ENCODE results near the gene OR52W1. TPM values are rescaled to one million over a fixed set of nuclear protein-coding genes. Genes with fewer than 3 reads are reported as not detected.

Gene OR52W1
- total and polyA plus RNA-seq, 4 donors, result not detected

DNA sequence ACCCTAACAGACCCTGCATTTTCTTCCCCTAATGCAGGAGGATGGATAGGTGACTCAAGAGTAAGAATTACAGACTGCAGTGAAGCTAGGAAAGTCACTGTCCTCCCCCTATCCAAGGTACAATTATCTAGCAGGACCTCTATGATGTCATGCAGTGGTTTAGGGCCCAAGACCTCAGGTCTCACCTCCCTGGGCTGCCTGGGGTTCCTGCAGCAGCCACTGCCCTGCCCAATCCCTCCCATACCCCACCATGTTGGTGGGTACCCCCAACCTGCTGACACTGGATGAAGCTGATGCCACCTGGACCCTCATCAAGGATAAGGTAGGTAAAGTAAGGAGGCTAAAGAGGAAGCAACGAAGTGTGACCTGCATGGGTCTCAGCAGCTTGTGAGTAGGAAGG lies 6.3 kb downstream of the OR52W1 start, which contains the start of gene C11orf42:
Gene C11orf42 (plus strand): TSS at position 192 of the 400 bp plus-strand sequence. CDS start 59 bp downstream, at position 251.
- WGBS, result 97% methylated on average over 1 of the region's 1 CpG
- Histone ChIP-seq H3K9me3 (ENCODE audit: control insufficient read depth in 4 of 4, low read length in 3 of 4) (no peaks in the 10 kb centered on the region), H3K4me1 (ENCODE audit: control insufficient read depth in 4 of 4, insufficient read depth in 4 of 4, low read length in 3 of 4) (no peaks in the 10 kb centered on the region), H3K27me3 (ENCODE audit: control insufficient read depth in 4 of 4, insufficient read depth in 4 of 4, low read length in 3 of 4) (no peaks in the 10 kb centered on the region), H3K36me3 (ENCODE audit: control insufficient read depth in 4 of 4, insufficient read depth in 3 of 4, low read depth in 1 of 4, low read length in 3 of 4) (peaks cover 6 to 51% (median 29%) of the 10 kb centered on the region in 4 donors), H3K9ac (ENCODE audit: low read depth in 1 of 2, low read length in 2 of 2) (no peak within 1 kb of the TSS), H3K4me3 (ENCODE audit: low read depth in 1 of 3, low read length in 3 of 3) (no peak within 1 kb of the TSS), H3K27ac (ENCODE audit: low read depth in 1 of 2, low read length in 2 of 2) (no peak within 1 kb of the TSS)
- no peak for DNase-seq (ENCODE audit: low spot score)
- no peak for TF ChIP-seq RAD21 (IDR thresholded peaks at IDR 0.05)
- TF ChIP-seq HNF4A (conservative IDR thresholded peaks at IDR 0.05), result no peak
- TF ChIP-seq NR2F2 (IDR thresholded peaks at IDR 0.05), result no peak
- no peak for TF ChIP-seq JUND (IDR thresholded peaks at IDR 0.05)
- TF ChIP-seq TAF1 (conservative IDR thresholded peaks at IDR 0.05), result no peak
- TF ChIP-seq FOXA1 (IDR thresholded peaks at IDR 0.05), result no peak
- no peak for TF ChIP-seq FOXA2 (IDR thresholded peaks at IDR 0.05)
- no peak for TF ChIP-seq RXRA (IDR thresholded peaks at IDR 0.05)
- no peak for TF ChIP-seq HNF4G (IDR thresholded peaks at IDR 0.05)
- TF ChIP-seq, protein P1, sequence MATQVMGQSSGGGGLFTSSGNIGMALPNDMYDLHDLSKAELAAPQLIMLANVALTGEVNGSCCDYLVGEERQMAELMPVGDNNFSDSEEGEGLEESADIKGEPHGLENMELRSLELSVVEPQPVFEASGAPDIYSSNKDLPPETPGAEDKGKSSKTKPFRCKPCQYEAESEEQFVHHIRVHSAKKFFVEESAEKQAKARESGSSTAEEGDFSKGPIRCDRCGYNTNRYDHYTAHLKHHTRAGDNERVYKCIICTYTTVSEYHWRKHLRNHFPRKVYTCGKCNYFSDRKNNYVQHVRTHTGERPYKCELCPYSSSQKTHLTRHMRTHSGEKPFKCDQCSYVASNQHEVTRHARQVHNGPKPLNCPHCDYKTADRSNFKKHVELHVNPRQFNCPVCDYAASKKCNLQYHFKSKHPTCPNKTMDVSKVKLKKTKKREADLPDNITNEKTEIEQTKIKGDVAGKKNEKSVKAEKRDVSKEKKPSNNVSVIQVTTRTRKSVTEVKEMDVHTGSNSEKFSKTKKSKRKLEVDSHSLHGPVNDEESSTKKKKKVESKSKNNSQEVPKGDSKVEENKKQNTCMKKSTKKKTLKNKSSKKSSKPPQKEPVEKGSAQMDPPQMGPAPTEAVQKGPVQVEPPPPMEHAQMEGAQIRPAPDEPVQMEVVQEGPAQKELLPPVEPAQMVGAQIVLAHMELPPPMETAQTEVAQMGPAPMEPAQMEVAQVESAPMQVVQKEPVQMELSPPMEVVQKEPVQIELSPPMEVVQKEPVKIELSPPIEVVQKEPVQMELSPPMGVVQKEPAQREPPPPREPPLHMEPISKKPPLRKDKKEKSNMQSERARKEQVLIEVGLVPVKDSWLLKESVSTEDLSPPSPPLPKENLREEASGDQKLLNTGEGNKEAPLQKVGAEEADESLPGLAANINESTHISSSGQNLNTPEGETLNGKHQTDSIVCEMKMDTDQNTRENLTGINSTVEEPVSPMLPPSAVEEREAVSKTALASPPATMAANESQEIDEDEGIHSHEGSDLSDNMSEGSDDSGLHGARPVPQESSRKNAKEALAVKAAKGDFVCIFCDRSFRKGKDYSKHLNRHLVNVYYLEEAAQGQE (IDR thresholded peaks at IDR 0.05), result no peak
- TF ChIP-seq, protein P2, sequence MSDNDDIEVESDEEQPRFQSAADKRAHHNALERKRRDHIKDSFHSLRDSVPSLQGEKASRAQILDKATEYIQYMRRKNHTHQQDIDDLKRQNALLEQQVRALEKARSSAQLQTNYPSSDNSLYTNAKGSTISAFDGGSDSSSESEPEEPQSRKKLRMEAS (IDR thresholded peaks at IDR 0.05), result no peak
- no peak for TF ChIP-seq YY1 (IDR thresholded peaks at IDR 0.05)
- TF ChIP-seq, protein P3, sequence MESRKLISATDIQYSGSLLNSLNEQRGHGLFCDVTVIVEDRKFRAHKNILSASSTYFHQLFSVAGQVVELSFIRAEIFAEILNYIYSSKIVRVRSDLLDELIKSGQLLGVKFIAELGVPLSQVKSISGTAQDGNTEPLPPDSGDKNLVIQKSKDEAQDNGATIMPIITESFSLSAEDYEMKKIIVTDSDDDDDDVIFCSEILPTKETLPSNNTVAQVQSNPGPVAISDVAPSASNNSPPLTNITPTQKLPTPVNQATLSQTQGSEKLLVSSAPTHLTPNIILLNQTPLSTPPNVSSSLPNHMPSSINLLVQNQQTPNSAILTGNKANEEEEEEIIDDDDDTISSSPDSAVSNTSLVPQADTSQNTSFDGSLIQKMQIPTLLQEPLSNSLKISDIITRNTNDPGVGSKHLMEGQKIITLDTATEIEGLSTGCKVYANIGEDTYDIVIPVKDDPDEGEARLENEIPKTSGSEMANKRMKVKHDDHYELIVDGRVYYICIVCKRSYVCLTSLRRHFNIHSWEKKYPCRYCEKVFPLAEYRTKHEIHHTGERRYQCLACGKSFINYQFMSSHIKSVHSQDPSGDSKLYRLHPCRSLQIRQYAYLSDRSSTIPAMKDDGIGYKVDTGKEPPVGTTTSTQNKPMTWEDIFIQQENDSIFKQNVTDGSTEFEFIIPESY (IDR thresholded peaks at IDR 0.05), result no peak
- TF ChIP-seq, protein P4, sequence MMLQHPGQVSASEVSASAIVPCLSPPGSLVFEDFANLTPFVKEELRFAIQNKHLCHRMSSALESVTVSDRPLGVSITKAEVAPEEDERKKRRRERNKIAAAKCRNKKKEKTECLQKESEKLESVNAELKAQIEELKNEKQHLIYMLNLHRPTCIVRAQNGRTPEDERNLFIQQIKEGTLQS (IDR thresholded peaks at IDR 0.05), result no peak
- no peak for TF ChIP-seq SP1 (IDR thresholded peaks at IDR 0.05)
- no peak for TF ChIP-seq GABPA (IDR thresholded peaks at IDR 0.05 in 1 of 2, conservative IDR thresholded peaks at IDR 0.05 in 1 of 2)
- TF ChIP-seq, protein P5, sequence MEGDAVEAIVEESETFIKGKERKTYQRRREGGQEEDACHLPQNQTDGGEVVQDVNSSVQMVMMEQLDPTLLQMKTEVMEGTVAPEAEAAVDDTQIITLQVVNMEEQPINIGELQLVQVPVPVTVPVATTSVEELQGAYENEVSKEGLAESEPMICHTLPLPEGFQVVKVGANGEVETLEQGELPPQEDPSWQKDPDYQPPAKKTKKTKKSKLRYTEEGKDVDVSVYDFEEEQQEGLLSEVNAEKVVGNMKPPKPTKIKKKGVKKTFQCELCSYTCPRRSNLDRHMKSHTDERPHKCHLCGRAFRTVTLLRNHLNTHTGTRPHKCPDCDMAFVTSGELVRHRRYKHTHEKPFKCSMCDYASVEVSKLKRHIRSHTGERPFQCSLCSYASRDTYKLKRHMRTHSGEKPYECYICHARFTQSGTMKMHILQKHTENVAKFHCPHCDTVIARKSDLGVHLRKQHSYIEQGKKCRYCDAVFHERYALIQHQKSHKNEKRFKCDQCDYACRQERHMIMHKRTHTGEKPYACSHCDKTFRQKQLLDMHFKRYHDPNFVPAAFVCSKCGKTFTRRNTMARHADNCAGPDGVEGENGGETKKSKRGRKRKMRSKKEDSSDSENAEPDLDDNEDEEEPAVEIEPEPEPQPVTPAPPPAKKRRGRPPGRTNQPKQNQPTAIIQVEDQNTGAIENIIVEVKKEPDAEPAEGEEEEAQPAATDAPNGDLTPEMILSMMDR (IDR thresholded peaks at IDR 0.05; ENCODE audit: low read depth, low read length, missing input control), result no peak
- TF ChIP-seq EGR1 (IDR thresholded peaks at IDR 0.05; ENCODE audit: low read depth in 2 of 2), result no peak

Measured in liver (tissue), 9 donors.